HEK293T (cell line): Measurements from ENCODE around the gene CPEB4.

Experiments
- CTCF ChIA-PET: fragments of 350-600 bp; formaldehyde crosslinking; extraction: SDS; loops from one replicate; lab custom pipeline; 2021; ENCODE audit warnings: antibody characterized with exemption, inconsistent platforms; lab: Yijun Ruan, JAX
- POLR2A ChIA-PET: fragments of 350-600 bp; formaldehyde crosslinking; extraction: SDS; loops from one replicate; lab custom pipeline; 2020; ENCODE audit warnings: antibody characterized with exemption, inconsistent platforms; lab: Yijun Ruan, JAX
- DNase-seq: peaks from one replicate; pipeline ENCODE4 v3.0.0; 2012; ENCODE audit warnings: mixed read lengths; ENCODE audit errors: extremely low spot score
- ARNT ChIP-seq: fragments of 450-650 bp; IDR thresholded peaks from 2 replicates; pipeline ENCODE4 v1.6.1; 2017; ENCODE audit warnings: mild to moderate bottlenecking
- BHLHE40 ChIP-seq: fragments of 450-650 bp; IDR thresholded peaks from 2 replicates; pipeline ENCODE4 v1.6.1; 2016; ENCODE audit warnings: mild to moderate bottlenecking, moderate library complexity, borderline replicate concordance
- CTBP1 ChIP-seq: fragments of 450-650 bp; IDR thresholded peaks from 2 replicates; pipeline ENCODE4 v1.6.1; 2016; ENCODE audit warnings: borderline replicate concordance
- ELF4 ChIP-seq: fragments of 450-650 bp; IDR thresholded peaks from 2 replicates; pipeline ENCODE4 v1.6.1; 2017; ENCODE audit warnings: antibody characterized with exemption
- FOXA1 ChIP-seq: fragments of 450-650 bp; IDR thresholded peaks from 2 replicates; pipeline ENCODE4 v1.6.1; 2016; ENCODE audit warnings: mild to moderate bottlenecking
- FOXK2 ChIP-seq: fragments of 450-650 bp; IDR thresholded peaks from 2 replicates; pipeline ENCODE4 v1.6.1; 2016; ENCODE audit warnings: mild to moderate bottlenecking
- FOXM1 ChIP-seq: fragments of 450-650 bp; IDR thresholded peaks from 2 replicates; pipeline ENCODE4 v1.6.1; 2017; ENCODE audit warnings: mild to moderate bottlenecking, borderline replicate concordance
- HDGF ChIP-seq: fragments of 450-650 bp; IDR thresholded peaks from 2 replicates; pipeline ENCODE4 v1.6.1; 2017; ENCODE audit warnings: antibody characterized with exemption, borderline replicate concordance
- L3MBTL2 ChIP-seq: fragments of 450-650 bp; conservative IDR thresholded peaks from 2 replicates; pipeline ENCODE4 v1.6.1; 2016; ENCODE audit warnings: mild to moderate bottlenecking
- LEF1 ChIP-seq: fragments of 450-650 bp; IDR thresholded peaks from 2 replicates; pipeline ENCODE4 v1.6.1; 2017; ENCODE audit warnings: mild to moderate bottlenecking, borderline replicate concordance
- NFRKB ChIP-seq: fragments of 450-650 bp; IDR thresholded peaks from 2 replicates; pipeline ENCODE4 v1.6.1; 2016; ENCODE audit warnings: mild to moderate bottlenecking, moderate library complexity
- SP1 ChIP-seq: fragments of 450-650 bp; IDR thresholded peaks from 2 replicates; pipeline ENCODE4 v1.6.1; 2017
- SUZ12 ChIP-seq: fragments of 450-650 bp; IDR thresholded peaks from 2 replicates; pipeline ENCODE4 v1.6.1; 2016; ENCODE audit warnings: mild to moderate bottlenecking
- TARDBP ChIP-seq: fragments of 450-650 bp; IDR thresholded peaks from 2 replicates; pipeline ENCODE4 v1.6.1; 2016
- ZNF384 ChIP-seq: fragments of 450-650 bp; IDR thresholded peaks from 2 replicates; pipeline ENCODE4 v1.6.1; 2016
- TF ChIP-seq, protein P1 (sequence below): fragments of 450-650 bp; IDR thresholded peaks from 2 replicates; pipeline ENCODE4 v1.6.1; 2016

The CPEB4 gene

DNA sequence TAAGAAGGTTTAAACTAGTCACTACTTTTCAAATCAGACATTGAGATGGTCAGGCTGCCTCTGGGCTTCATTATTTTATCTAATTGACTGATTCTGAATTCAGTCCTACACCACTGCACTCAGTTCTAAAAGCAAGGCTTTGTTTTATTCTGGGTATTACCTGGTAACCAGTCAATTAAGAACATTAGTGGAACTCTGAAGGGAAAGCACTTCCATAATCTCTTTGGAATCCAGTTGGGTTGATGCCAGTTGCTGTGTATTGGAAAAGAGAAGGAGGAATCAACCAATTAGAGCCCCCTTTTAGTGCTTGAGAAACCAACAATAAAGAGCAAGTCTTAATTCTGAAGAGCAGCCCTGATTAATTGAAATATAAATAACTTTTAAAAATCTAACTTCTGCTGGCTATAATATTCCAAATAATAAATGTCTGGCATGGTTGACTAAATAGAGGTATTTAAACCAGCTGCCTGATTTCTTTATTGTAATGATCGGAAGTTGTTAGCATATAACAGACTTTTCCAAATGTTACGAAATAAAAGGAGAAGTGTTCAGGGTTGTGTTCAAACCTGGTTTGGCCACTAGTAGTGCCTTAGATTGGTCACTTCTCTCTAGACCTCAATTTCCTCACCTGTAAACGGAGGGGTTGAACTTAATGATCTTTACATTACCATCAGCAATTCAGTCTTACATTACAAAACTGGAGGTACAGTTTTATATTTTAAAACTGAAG is 32.0 kb downstream of the CPEB4 start:
- POLR2A ChIA-PET, result no interaction called here
- no peak for TF ChIP-seq SP1
- TF ChIP-seq SUZ12, result no peak
- no peak for TF ChIP-seq FOXA1
- no peak for TF ChIP-seq HDGF
- no peak for TF ChIP-seq LEF1
- TF ChIP-seq CTBP1, result no peak
- TF ChIP-seq TARDBP, result no peak
- TF ChIP-seq, protein P1, sequence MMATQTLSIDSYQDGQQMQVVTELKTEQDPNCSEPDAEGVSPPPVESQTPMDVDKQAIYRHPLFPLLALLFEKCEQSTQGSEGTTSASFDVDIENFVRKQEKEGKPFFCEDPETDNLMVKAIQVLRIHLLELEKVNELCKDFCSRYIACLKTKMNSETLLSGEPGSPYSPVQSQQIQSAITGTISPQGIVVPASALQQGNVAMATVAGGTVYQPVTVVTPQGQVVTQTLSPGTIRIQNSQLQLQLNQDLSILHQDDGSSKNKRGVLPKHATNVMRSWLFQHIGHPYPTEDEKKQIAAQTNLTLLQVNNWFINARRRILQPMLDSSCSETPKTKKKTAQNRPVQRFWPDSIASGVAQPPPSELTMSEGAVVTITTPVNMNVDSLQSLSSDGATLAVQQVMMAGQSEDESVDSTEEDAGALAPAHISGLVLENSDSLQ, result no peak
- no peak for TF ChIP-seq ZNF384
- no peak for TF ChIP-seq FOXM1
- TF ChIP-seq BHLHE40, result no peak
- no peak for TF ChIP-seq NFRKB
- no peak for TF ChIP-seq ELF4
- TF ChIP-seq FOXK2, result no peak
- no peak for TF ChIP-seq ARNT
- no peak for TF ChIP-seq L3MBTL2
- CTCF ChIA-PET, result no interaction called here
- no peak for DNase-seq

GRCh38 chr5:173920866-173921555 is 32.9 kb downstream of the CPEB4 start:
- DNase-seq, result no peak
- TF ChIP-seq, protein P1, result no peak
- TF ChIP-seq SP1 (no peak), FOXA1 (no peak), ARNT (no peak), L3MBTL2 (no peak), CTBP1 (no peak), ELF4 (no peak), TARDBP (no peak), FOXK2 (no peak), SUZ12 (no peak), BHLHE40 (no peak)
- ChIA-PET CTCF (no interaction called here), POLR2A (interaction anchor here (1.3 kb wide), 1 partner anchor 33 kb away, joined by 4 read pairs; the partner anchor contains the start of gene CPEB4)

DNA sequence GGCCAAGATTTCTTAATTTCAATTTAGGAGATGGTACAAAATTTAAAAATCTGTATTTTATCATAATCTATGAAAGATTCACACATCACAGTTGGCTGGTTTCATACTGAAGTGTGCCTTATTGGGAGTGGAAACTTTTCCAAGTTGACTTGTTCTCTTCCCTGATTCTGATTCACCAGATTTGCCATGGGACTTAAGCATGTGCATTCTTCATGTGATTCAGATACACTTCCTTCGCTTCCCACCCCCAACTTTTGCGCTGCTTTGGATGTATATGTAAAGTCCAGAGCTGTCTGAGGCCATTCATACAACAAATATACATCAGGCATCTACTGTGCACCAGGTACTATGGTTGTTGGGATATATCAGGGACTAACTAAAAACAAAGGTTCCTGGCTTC is 34.4 kb downstream of the CPEB4 start:
- CTCF ChIA-PET, result no interaction called here
- POLR2A ChIA-PET, result interaction anchor here (0.6 to 1.8 kb wide), 2 partner anchors 8 to 90 kb away, joined by 3 to 5 read pairs; no protein-coding TSS in a partner anchor
- DNase-seq, result no peak

DNA sequence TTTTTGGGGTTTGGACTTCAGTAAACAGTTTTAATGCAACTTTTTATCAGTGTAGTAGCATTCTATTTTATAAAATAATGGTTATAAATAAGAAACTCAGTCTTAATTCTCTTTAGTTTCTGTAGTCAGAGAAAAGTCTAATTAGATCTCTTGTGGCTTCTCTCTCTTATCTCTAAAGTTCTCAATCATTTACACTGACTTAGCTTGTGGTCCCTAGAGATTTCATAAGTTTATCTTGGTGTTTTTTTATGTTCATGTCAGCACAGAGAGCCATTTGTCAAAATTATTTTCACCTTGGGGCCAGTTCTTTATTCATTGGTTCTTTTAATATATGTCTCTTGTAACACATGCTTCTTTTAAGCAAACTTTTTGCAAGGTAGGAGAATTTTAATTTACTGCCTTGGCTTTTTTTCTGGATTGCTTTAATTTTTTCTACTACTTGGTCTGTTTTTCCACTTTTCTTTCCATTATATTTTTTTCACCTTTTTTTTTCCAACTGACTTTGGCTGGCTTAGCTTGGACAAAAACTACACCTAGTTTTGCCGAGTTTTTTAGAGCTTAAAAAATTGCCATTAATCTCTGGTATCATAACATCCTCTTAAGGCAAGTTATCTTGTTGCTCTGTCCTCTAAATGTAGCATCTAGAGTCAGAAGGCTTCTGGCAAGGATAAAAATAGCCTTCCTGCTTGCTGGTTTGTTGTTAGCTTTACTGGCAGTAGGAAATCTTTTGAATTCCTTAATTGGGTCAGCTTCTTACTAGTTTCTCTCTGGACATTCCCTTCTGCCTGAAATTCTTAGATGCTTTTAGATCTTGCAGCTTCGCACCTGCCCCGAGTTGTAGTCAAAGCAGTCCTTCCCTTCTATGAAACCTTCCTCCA is 35.3 kb downstream of the CPEB4 start:
- ChIA-PET CTCF (interaction anchor here (0.7 kb wide), 1 partner anchor 1590 kb away, joined by 3 read pairs; no protein-coding TSS in a partner anchor), POLR2A (interaction anchor here (0.6 to 1.8 kb wide), 3 partner anchors 9 to 306 kb away, joined by 3 to 5 read pairs (median 4); no protein-coding TSS in a partner anchor)
- DNase-seq, result no peak
- TF ChIP-seq ARNT, result no peak
- no peak for TF ChIP-seq FOXK2
- no peak for TF ChIP-seq ELF4
- TF ChIP-seq TARDBP, result no peak
- no peak for TF ChIP-seq FOXA1
- TF ChIP-seq SUZ12, result no peak
- no peak for TF ChIP-seq LEF1
- TF ChIP-seq NFRKB, result no peak
- TF ChIP-seq ZNF384, result peak; percentile 43; the same call in 1 of the 2 replicates
- TF ChIP-seq, protein P1, result peak; percentile 81
- no peak for TF ChIP-seq BHLHE40
- TF ChIP-seq FOXM1, result no peak
- no peak for TF ChIP-seq L3MBTL2
- TF ChIP-seq HDGF, result no peak
- no peak for TF ChIP-seq SP1
- peak; percentile 52; the same call in 1 of the 2 replicates for TF ChIP-seq CTBP1

More for the DNA sequence above, 34.4 kb downstream of the CPEB4 start:
- TF ChIP-seq HDGF (no peak), CTBP1 (no peak), ARNT (no peak), TARDBP (no peak), LEF1 (no peak), FOXA1 (no peak), FOXM1 (no peak), L3MBTL2 (no peak), ZNF384 (no peak), BHLHE40 (no peak), SP1 (no peak), SUZ12 (no peak), NFRKB (no peak), FOXK2 (no peak), ELF4 (no peak)
- TF ChIP-seq, protein P1, result no peak
